ENCODE data around the gene EIF4EBP2.

DNA sequence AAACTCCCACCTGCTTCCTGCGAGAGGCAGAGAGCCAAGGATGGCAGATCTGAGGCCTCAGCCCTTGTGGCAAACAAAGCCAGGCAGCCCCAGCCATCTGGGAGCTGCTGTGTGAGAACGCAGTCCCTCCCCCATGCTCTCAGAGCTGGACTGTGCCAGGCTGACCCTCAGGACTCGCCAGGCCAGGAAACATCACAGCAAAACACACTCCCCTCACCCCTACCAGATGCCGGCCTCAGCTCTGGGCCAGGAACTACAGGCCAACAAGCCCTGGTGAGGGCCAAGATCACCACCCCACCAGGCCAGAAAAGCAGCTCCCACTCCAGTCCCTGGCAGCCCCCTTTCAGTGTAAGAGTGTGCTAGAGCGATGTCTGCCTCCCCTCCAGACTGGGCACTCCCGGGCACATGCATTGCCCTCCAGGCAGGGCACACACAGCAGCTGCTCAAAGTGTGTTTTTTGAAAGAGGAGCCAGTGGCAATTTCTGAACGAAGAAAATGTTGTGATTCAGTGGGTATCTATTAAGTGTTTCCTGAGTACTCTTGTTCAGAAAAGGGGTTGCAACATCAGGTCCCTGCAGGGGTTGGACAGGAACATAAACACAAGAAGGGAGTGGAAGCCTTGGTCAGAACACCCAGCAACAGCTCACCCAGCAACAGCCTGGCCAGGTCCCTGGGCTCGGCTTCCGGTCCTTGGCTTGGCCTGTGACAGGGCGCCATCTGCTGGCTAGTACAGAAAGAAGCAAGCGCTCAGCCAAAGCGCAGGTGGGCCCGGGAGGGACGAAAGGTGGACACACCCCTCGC, 39.8 kb upstream of the EIF4EBP2 start:
- TF ChIP-seq, protein P1, sequence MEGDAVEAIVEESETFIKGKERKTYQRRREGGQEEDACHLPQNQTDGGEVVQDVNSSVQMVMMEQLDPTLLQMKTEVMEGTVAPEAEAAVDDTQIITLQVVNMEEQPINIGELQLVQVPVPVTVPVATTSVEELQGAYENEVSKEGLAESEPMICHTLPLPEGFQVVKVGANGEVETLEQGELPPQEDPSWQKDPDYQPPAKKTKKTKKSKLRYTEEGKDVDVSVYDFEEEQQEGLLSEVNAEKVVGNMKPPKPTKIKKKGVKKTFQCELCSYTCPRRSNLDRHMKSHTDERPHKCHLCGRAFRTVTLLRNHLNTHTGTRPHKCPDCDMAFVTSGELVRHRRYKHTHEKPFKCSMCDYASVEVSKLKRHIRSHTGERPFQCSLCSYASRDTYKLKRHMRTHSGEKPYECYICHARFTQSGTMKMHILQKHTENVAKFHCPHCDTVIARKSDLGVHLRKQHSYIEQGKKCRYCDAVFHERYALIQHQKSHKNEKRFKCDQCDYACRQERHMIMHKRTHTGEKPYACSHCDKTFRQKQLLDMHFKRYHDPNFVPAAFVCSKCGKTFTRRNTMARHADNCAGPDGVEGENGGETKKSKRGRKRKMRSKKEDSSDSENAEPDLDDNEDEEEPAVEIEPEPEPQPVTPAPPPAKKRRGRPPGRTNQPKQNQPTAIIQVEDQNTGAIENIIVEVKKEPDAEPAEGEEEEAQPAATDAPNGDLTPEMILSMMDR (optimal IDR thresholded peaks at IDR 0.05 in 1 of 3, IDR thresholded peaks at IDR 0.05 in 1 of 3, conservative IDR thresholded peaks at IDR 0.05 in 1 of 3; ENCODE audit: extremely low read depth in 1 of 3, insufficient read depth in 2 of 3, low read length in 3 of 3), result peak; percentile 88 to 94 (median 90)
- no peak for TF ChIP-seq EZH2 (IDR thresholded peaks at IDR 0.05; ENCODE audit: low read length)
